OCI-LY3 (cell line): ENCODE results near the gene BIRC5.

Experiments
- H2AFZ ChIP-seq: fragments of 200-600, 300-600 bp; shearing (Covaris generic); 2 replicates; pipeline ENCODE4 v1.6.0; 2014; ENCODE audit warnings: antibody characterized with exemption, low read depth, low read length
- H3K27ac ChIP-seq: fragments of 200-600, 300-600 bp; sonication (generic); 2 replicates; pipeline ENCODE4 v1.5.1; 2014; ENCODE audit warnings: mild to moderate bottlenecking, low read length, moderate library complexity, mixed read lengths
- H3K27me3 ChIP-seq: fragments of 200-600, 300-600 bp; sonication (generic); 2 replicates; pipeline ENCODE4 v1.6.1; 2014; ENCODE audit warnings: low read depth, low read length, mixed read lengths
- H3K36me3 ChIP-seq: fragments of 200-600, 300-600 bp; sonication (generic); replicated peaks from 2 replicates; pipeline ENCODE3; 2014; ENCODE audit warnings: low read depth, low read length, mixed read lengths
- H3K4me1 ChIP-seq: fragments of 300-600, 200-600 bp; sonication (generic); 2 replicates; pipeline ENCODE4 v1.6.1; 2014; ENCODE audit warnings: low read length, mixed read lengths
- H3K4me2 ChIP-seq: fragments of 200-600, 300-600 bp; sonication (generic); 2 replicates; pipeline ENCODE4 v1.6.1; 2014; ENCODE audit warnings: low read length, mixed read lengths
- H3K4me3 ChIP-seq: fragments of 300-600, 200-600 bp; sonication (generic); 2 replicates; pipeline ENCODE4 v1.5.1; 2014; ENCODE audit warnings: antibody characterized with exemption, mild to moderate bottlenecking, low read length, moderate library complexity
- H3K79me2 ChIP-seq: fragments of 300-600, 200-600 bp; shearing (Covaris generic); 2 replicates; pipeline ENCODE4 v1.6.1; 2014; ENCODE audit warnings: mild to moderate bottlenecking, low read length, mixed read lengths
- H3K9ac ChIP-seq: fragments of 300-600, 200-600 bp; shearing (Covaris generic); 2 replicates; pipeline ENCODE4 v1.6.0; 2014; ENCODE audit warnings: mild to moderate bottlenecking, low read length, moderate library complexity
- H3K9me3 ChIP-seq: fragments of 200-600, 300-600 bp; shearing (Covaris generic); 2 replicates; pipeline ENCODE4 v1.6.1; 2014; ENCODE audit warnings: low read length, mixed read lengths; ENCODE audit not compliant: insufficient read depth
- H4K20me1 ChIP-seq: fragments of 200-600, 300-600 bp; sonication (generic); 2 replicates; pipeline ENCODE4 v1.6.1; 2016; ENCODE audit warnings: low read length, mixed read lengths; ENCODE audit not compliant: insufficient read depth
- CTCF ChIP-seq: fragments of 200-600, 300-600 bp; sonication (generic); IDR thresholded peaks from 2 replicates; pipeline ENCODE4 v1.5.1; 2014; ENCODE audit warnings: antibody characterized with exemption, low read length, low read depth
- EZH2phosphoT487 ChIP-seq: fragments of 200-600 bp; shearing (Covaris generic); IDR thresholded peaks from 2 replicates; pipeline ENCODE4 v1.6.1; 2018; ENCODE audit warnings: antibody characterized with exemption, mixed run types, low read depth

The BIRC5 gene

DNA sequence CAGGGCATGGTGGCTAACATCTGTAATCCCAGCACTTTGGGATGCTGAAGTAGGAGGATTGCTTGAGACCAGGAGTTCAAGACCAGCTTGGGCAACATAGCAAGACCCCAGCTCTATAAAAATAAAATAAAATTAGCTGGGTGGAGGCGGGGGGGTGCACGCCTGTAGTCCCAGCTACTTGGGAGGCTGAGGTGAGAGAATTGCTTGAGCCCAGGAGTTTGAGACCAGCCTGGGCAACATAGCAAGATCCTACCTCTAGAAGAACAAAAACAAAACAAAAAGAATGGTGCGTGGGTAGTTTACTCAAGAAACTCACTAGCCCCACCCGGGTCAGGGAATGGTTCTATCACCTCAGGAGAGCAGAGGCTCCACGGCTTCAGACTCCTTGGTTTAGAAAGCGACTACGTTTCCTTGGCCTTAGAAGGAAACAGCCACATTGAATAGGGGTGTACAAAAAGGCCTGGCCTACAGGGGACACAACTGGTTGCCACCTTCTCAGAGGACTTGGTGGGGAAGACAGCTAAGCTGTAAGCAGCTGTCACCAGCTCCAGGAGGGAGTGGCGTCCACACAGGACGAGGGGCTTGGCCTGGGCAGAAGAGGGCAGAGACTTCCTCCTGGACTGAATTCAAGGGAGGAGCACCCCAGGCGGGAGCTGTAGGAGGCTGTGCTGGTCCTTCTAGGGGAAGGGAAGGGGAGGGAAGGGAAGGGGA, 27.9 kb upstream of the BIRC5 start:
- Histone ChIP-seq H3K27ac (no peak overlapping the region), H3K36me3 (peaks cover 40% of the 10 kb centered on the region), H3K27me3 (no peaks in the 10 kb centered on the region), H3K9me3 (no peaks in the 10 kb centered on the region), H3K9ac (peak overlapping the region; percentile 90), H4K20me1 (peaks cover 6% of the 10 kb centered on the region; the same call in 1 of the 2 replicates), H3K4me3 (peak overlapping the region; percentile 97), H3K79me2 (peaks cover 54% of the 10 kb centered on the region), H2AFZ (no peak overlapping the region), H3K4me1 (peaks cover 16% of the 10 kb centered on the region), H3K4me2 (peak overlapping the region; percentile 79)
- TF ChIP-seq CTCF, result no peak
- TF ChIP-seq EZH2phosphoT487, result no peak

DNA sequence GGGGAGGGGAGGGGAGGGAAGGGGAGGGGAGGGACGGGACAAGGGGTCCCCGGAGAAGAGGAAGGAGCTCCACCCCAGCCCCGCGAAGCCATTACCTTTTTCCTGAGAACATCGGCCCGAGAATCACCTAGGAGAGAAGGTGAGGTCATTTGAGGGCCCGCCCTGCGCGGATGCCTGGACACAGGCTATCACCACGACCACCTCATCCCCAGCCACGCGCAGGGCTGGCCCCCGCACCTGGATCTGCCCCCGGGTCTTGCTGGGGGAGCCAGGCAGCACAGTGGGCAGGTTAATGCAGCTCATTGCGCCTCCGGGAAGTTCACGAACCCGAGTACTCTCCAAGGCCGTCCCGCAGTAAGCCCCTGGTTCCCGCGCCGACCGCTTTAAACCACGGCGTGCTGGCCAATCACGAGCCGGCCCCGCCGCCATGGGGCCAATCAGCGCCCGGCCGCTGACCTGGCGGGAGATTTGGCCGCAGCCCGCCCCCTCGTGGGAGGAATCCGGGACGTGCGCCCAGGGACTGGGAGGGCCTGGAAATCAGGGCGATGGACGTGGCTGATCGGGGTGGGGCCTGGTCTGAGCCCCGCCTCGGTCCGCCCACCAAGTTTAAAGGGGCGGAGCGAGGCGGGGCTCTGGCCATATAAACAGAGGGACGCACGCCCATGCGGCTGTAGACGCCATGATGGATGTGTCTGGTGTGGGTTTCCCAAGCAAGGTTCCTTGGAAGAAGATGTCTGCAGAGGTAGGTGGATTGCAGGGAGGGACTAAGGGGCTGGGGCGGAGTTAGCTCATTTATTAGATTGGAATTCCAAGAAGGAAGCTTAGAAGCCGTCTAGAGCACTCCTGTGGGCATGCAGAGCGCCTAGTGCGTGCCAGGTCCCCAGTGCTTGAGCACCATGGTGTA, 27.1 kb upstream of the BIRC5 start, which contains the start of the genes AFMID and TK1:
Gene AFMID, plus strand, starts transcription at position 671 of the 904 bp plus-strand sequence. Its CDS starts 9 bp downstream, at position 680.
Gene TK1, minus strand, starts transcription at position 361 of the 904 bp plus-strand sequence. Its CDS starts 58 bp downstream, at position 303.
- H3K36me3 ChIP-seq, result peaks cover 35% of the 10 kb centered on the region
- H4K20me1 ChIP-seq, result peaks cover 6% of the 10 kb centered on the region; the same call in 1 of the 2 replicates
- H3K4me3 ChIP-seq, result peak within 1 kb of the TSS; percentile 97
- no peaks in the 10 kb centered on the region for H3K27me3 ChIP-seq
- H3K27ac ChIP-seq, result 0 out of 2 replicates have a peak within 1 kb of the TSS, but pooled peaks have one; percentile 16
- 0 out of 2 replicates have a peak within 1 kb of the TSS, but pooled peaks have one; percentile 51 for H2AFZ ChIP-seq
- H3K9me3 ChIP-seq, result no peaks in the 10 kb centered on the region
- H3K4me1 ChIP-seq, result peaks cover 16% of the 10 kb centered on the region
- H3K79me2 ChIP-seq, result peaks cover 57% of the 10 kb centered on the region
- peak; percentile 45 for TF ChIP-seq CTCF
- TF ChIP-seq EZH2phosphoT487, result no peak
- peak within 1 kb of the TSS; percentile 86 for H3K4me2 ChIP-seq
- H3K9ac ChIP-seq, result peak within 1 kb of the TSS; percentile 90

- H3K79me2 ChIP-seq, result peaks cover 36% of the 10 kb centered on the region
- H3K36me3 ChIP-seq, result peaks cover 38% of the 10 kb centered on the region
- TF ChIP-seq EZH2phosphoT487, result no peak
- peaks cover 5% of the 10 kb centered on the region for H3K4me1 ChIP-seq
- 0 out of 2 replicates have a peak, but pooled peaks cover 3% of the 10 kb centered on the region for H4K20me1 ChIP-seq
- H3K4me3 ChIP-seq, result no peak overlapping the region
- no peak overlapping the region for H3K4me2 ChIP-seq
- H3K9ac ChIP-seq, result no peak overlapping the region
- no peaks in the 10 kb centered on the region for H3K9me3 ChIP-seq
- no peak overlapping the region for H2AFZ ChIP-seq
- H3K27ac ChIP-seq, result no peak overlapping the region
- no peaks in the 10 kb centered on the region for H3K27me3 ChIP-seq
These were observed 17.3 kb upstream of the BIRC5 start for GRCh38 chr17:78196716-78197115.

DNA sequence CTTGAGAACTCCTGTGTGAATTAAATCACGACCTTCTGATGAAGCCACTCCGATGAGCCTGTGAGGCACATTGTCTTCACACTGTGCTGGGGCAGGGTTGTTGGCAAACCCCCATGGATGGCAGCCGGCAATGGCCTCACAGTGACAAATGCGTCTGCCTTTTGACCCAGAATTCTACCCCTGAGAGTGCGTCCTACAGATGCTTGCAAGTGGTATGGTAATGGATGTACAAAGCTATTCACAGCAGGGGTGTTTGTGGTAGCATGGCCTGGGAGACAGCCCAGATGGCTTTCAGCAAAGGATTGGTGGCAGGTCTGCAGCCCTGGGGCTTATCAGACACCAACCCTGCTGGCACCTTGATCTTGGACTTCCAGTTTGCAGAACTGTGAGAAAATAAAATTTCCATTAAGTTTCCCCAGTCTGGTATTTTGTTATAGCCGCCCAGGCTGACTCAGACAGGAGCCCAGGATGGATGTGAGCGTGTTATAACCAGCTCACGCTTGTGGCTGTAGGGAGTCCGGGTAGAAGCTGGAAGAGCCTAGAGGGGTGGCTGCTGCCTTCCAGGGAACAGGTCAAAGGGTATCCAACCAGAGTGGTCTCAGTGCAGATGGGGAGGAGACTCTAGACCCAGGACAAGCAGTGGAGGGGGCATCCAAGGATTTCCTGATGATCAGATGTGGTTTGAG, 16.8 kb upstream of the BIRC5 start:
- Histone ChIP-seq H4K20me1 (0 out of 2 replicates have a peak, but pooled peaks cover 3% of the 10 kb centered on the region), H2AFZ (no peak overlapping the region), H3K27me3 (no peaks in the 10 kb centered on the region), H3K36me3 (peaks cover 38% of the 10 kb centered on the region), H3K4me3 (no peak overlapping the region), H3K9me3 (no peaks in the 10 kb centered on the region), H3K4me1 (peaks cover 5% of the 10 kb centered on the region), H3K27ac (no peak overlapping the region), H3K4me2 (no peak overlapping the region), H3K79me2 (peaks cover 36% of the 10 kb centered on the region), H3K9ac (no peak overlapping the region)
- TF ChIP-seq EZH2phosphoT487, result no peak
- no peak for TF ChIP-seq CTCF
